ENCODE measurements around the gene NPFF. TPM values are rescaled to one million over a fixed set of nuclear protein-coding genes. Genes with fewer than 3 reads are reported as not detected.

NPFF gene
- total RNA-seq, 1 donor from 2014 or later, result not detected

GRCh38 chr12:53502331-53502730, 5.0 kb downstream of the NPFF start:
- no peak for TF ChIP-seq CTCF (IDR thresholded peaks at IDR 0.05; ENCODE audit: unreplicated experiment)
- H3K27me3 Mint-ChIP-seq (ENCODE audit: unreplicated experiment), result peaks cover 30% of the 10 kb centered on the region
- peak overlapping the region; percentile 84 for H3K27ac Mint-ChIP-seq (ENCODE audit: unreplicated experiment)
- H3K4me3 Mint-ChIP-seq (ENCODE audit: unreplicated experiment), result peak overlapping the region; percentile 94
- H3K36me3 Mint-ChIP-seq (ENCODE audit: low read depth, unreplicated experiment), result peaks cover 18% of the 10 kb centered on the region
- DNase-seq (ENCODE audit: low spot score), result no peak
- H3K9me3 Mint-ChIP-seq (ENCODE audit: unreplicated experiment), result no peaks in the 10 kb centered on the region
- peaks cover 27% of the 10 kb centered on the region for H3K4me1 Mint-ChIP-seq (ENCODE audit: unreplicated experiment)

- H3K4me1 Mint-ChIP-seq (ENCODE audit: unreplicated experiment), result peaks cover 31% of the 10 kb centered on the region
- H3K36me3 Mint-ChIP-seq (ENCODE audit: low read depth, unreplicated experiment), result peaks cover 18% of the 10 kb centered on the region
- no peak for TF ChIP-seq CTCF (IDR thresholded peaks at IDR 0.05; ENCODE audit: unreplicated experiment)
- no peaks in the 10 kb centered on the region for H3K9me3 Mint-ChIP-seq (ENCODE audit: unreplicated experiment)
- peak overlapping the region; percentile 95 for H3K27ac Mint-ChIP-seq (ENCODE audit: unreplicated experiment)
- H3K4me3 Mint-ChIP-seq (ENCODE audit: unreplicated experiment), result peak overlapping the region; percentile 94
- H3K27me3 Mint-ChIP-seq (ENCODE audit: unreplicated experiment), result peaks cover 33% of the 10 kb centered on the region
- DNase-seq (ENCODE audit: low spot score), result no peak
Measured at GRCh38 chr12:53501615-53502181, 5.6 kb downstream of the NPFF start.

- no peak for TF ChIP-seq CTCF (IDR thresholded peaks at IDR 0.05; ENCODE audit: unreplicated experiment)
Measured at GRCh38 chr12:53500776-53501614, 6.3 kb downstream of the NPFF start, which contains the start of gene TARBP2. TSS of gene TARBP2 (plus strand) at chr12:53501283. CDS start at chr12:53501409, 126 bp downstream.

GRCh38 chr12:53500142-53500775, 7.0 kb downstream of the NPFF start:
- Mint-ChIP-seq H3K27me3 (ENCODE audit: unreplicated experiment) (peaks cover 28% of the 10 kb centered on the region), H3K4me3 (ENCODE audit: unreplicated experiment) (peak overlapping the region; percentile 94), H3K9me3 (ENCODE audit: unreplicated experiment) (no peaks in the 10 kb centered on the region), H3K36me3 (ENCODE audit: low read depth, unreplicated experiment) (peaks cover 11% of the 10 kb centered on the region), H3K27ac (ENCODE audit: unreplicated experiment) (peak overlapping the region; percentile 95), H3K4me1 (ENCODE audit: unreplicated experiment) (peaks cover 36% of the 10 kb centered on the region)
- DNase-seq (ENCODE audit: low spot score), result no peak
- no peak for TF ChIP-seq CTCF (IDR thresholded peaks at IDR 0.05; ENCODE audit: unreplicated experiment)

More at GRCh38 chr12:53500776-53501614, 6.3 kb downstream of the NPFF start, which contains the start of gene TARBP2:
- Mint-ChIP-seq H3K36me3 (ENCODE audit: low read depth, unreplicated experiment) (peaks cover 18% of the 10 kb centered on the region), H3K4me3 (ENCODE audit: unreplicated experiment) (peak within 1 kb of the TSS; percentile 94), H3K4me1 (ENCODE audit: unreplicated experiment) (peaks cover 36% of the 10 kb centered on the region), H3K27ac (ENCODE audit: unreplicated experiment) (peak within 1 kb of the TSS; percentile 95), H3K9me3 (ENCODE audit: unreplicated experiment) (no peaks in the 10 kb centered on the region), H3K27me3 (ENCODE audit: unreplicated experiment) (peaks cover 32% of the 10 kb centered on the region)
- DNase-seq (ENCODE audit: low spot score), result peak; percentile 94
